NCI-H226 (cell line): ENCODE measurements around the gene NPC1.
"Not testable (repeated sequence)": the region's sequence is repeated elsewhere in the genome, so short reads cannot be mapped to it uniquely, and the experiment has no call there.

Experiments used
- DNase-seq: peaks from one replicate; pipeline ENCODE4 v3.0.0-alpha.2; 2015

NPC1 gene

DNA sequence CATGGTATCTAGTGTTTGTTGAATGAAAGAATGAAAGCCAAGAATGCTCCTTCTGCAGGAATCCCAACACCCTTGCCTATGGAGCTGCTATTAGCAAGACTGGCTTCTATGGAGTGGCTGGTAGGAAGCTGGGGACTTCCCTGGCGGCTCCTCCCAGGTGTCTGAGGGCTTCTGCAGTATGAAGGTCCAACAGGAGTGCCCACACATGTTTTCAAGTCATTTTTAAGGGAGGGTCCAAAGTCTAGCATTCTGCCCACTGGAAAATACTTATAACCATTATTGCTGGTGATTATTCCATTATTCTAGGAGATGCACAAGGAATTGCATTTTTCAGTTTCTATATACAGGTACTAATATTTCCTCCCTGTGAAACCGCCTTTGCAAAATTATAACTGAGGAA lies 21.9 kb upstream of the NPC1 start:
- DNase-seq, result no peak

DNA sequence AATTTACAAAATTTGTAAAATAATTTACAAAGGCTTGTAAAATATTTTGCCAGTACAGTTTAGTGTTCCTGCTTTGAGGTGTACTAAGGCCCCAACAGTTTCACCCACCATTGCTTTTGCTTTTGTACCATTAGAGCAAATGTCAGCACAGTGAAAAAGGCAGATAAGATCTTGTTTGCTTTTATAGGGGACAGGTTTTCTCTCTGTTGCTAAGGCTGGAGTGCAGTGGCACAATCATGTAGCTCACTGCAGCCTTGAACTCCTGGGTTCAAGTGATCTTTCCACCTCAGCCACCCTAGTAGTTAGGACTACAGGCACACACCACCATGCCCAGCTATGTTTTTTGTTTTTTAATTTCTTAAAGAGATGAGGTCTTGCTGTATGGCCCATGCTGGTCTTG lies 19.6 kb upstream of the NPC1 start:
- DNase-seq, result no peak

DNA sequence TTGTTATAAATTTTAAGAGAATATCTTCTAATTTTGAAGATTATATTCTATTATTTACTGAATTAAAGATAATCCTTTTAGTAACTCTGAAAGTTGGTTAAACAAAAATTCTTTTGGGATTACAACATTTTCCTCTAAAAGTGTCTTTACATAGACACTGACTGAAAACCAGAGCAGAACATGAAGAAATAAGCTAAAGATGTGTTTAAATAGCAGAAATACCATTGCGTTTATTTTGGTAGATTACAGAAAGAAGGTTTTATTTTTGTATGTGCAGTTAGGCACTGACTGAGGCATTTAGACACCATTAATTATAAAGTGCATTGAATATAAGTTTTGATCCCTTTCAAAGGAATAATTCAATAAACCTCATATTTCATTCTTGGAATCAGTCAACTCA lies 13.5 kb upstream of the NPC1 start:
- no peak for DNase-seq

DNA sequence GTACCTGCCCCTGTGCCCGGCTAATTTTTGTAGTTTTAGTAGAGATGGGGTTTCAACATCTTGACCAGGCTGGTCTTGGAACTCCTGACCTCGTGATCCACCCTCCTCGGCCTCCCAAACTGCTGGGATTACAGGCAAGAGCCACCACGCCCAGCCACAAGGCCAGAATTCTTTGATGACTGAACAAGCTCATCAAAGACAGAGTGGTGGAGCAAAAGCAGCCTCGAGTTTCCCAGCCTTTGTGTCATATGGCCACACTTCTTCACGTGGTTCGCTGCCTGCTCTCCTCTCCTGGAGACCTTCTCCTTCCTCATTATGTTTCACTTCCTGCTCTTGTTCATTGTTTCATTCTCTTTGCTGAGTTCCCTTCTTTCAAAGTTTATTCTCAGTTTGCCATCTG lies 9.9 kb upstream of the NPC1 start:
- DNase-seq, result no peak

DNA sequence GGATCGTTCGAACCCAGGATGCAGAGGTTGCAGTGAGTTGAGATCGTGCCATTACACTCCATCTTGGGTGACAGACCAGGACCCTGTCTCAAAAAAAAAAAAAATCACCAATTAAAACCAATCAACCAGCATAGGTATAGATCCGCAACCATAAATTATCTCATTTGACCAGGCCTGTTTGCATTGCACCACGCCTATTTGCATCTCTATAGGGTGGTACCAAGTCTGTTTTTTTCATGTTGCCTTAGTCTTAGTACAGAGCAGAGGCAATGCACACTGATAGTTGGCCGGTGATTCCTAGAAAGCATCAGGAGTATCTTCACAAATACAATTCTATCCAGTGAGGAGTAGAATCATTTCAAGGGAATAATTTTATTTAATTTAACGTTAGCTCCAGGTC lies 9.3 kb upstream of the NPC1 start:
- no peak for DNase-seq

DNA sequence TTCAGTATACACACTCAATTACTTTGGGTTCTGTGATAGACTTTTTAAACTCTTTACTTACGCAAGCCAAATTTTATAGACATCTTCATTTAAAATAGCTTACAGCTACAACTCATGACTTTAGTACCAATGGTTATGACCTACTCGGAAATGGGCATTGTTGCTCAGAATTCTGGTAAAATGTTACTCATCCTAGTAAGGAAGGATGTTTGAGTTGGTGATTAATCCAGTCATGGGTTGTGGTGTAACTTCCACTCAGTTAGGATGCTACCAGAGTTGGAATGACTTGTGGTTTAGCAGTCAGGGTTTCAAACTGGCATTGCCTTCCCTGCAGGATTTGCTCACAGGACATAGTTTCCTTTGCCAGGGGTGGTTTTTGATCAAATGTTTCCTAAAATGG lies 7.4 kb upstream of the NPC1 start:
- peak; percentile 78 for DNase-seq

DNA sequence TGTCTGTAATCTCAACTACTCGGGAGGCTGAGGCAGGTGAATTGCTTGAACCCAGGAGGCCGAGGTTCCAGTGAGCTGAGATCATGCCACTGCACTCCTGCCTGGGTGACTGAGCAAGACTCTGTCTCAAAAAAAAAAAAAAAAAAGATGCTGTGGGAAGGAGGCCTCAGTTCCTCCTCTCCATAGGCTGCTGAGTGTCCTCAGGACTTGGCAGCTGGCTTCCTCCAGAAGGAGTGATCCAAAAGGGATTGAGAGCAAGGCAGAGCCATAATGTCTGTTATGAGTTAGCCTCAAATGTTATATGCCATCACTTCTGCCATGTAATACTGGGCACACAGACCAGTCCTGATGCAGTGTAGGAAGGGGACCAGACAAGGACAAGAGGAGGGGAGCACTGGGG lies 6.6 kb upstream of the NPC1 start:
- no peak for DNase-seq

DNA sequence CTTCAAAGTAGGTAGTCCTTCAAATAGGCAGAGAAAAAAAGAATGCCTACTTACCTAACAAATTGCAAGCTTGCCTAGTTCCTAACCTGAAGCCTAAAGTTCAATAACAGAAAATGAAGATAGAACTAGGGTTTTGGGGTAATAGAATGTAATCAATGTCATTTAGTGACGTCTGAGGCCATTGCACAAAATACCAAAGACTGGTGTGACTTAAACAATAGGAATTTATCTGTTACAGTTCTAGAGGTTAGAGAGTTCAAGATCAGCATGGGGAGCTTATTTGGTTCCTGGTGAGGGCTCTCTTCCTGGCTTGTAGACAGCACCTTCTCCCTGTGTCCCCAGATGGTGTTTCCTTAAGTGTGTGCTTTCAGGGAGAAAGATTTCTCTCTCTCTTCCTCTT lies 4.7 kb upstream of the NPC1 start:
- DNase-seq, result no peak

DNA sequence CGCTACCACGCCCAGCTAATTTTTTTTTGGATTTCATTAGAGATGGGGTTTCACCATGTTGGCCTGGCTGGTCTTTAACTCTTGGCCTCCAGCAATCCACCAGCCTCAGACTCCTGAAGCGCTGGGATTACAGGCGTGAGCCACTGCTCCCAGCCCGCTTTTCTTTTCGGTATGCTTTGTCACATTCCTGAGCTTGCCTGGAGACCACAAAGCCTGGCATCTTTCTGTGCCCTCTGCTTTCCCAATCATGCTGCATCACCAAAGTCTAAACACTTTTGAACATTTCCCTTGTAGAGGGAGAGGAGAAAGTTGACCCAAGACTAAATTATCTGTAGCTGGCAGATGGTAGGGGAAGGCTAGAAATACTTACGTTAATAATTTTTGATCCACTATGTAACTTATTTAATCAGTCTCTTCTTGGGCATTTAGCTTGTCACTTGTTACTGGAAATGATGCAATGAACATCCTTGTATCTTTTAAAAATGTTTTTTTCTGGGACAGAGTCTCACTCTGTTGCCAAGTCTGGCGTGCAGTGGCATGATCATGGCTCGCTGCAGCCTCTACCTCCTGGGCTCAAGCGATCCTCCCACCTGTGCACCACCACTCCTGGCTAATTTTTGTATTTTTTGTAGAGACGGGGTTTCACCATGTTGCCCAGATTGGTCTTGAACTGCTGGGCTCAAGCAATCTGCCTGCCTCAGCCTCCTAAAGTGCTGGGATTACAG lies 2.7 kb upstream of the NPC1 start:
- no peak for DNase-seq

DNA sequence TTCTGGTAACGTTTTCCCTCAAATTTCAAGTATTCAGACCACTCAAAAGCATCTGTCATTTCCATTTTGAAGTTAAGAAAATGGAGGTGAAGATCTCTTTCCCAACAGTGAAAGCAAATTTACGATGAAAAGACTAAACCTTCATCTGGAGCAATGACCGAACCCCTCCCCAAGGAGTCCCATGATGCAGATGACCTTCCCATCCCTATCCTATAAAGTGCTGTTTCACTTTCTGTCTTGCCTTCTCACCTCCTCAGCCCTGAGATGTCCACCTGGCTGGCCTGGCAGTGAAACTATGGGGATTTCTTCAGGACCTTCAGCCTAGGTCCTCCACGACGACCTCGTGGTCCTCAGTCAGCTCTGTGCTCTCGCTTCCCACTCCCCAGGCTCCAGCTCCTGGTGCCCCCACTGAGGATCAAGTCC lies 925 bp upstream of the NPC1 start:
- no peak for DNase-seq

DNA sequence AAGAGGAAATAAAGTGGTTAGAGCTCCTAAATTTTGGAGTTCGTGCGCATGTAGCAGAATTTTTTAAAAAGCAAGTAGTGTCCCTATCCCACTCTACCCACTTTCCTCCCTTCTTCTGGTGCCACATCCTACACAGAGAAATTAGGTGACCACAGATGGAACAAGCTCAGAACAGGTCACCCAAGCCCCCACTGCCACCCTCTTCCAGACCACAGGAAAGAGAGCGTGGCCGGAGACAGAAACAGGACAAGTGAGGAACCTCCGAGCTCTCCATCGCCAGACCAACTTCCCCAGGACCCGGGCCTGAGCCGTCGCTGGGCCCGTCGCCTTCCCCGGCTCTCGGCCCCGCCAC lies 433 bp downstream of the NPC1 start:
- no peak for DNase-seq

DNA sequence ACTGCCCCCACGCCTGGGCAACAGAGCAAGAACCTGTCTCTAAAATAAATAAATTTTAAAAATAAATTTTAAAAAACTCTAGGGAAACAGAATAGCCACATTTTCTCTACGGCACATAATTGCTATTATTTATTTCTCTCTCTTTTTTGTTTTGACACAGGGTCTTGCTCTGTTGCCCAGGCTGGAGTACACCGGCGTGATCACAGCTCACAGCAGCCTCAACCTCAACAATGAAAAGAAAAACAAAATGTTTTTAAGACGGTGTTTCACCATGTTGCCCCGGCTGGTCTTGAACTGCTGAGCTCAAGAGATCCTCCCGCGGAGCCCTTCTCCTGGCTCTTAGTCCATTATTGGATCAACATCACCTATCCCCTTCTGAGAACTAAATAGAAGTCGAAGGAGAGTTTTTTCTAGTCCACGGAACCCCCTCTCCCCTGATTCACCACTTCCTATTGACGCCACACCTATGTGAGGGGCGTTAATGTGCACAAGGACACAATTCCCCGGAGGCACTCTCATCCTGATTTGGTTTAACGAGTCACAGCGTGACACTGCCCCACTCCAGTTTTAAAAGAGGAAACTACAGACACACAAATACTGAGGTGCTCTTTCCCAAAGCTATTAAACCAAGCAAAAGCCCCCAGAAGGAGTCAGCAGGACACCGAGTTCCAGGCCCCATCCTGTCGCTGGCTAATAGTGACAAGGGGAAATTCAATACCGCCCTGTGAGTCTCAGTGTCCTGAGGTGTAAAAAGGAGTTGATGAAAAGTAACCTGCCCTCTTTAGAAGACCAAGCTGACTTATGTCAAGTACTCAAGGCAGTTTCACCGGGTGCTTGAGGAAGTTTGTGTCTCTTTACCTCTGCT lies 1.1 kb downstream of the NPC1 start:
- no peak for DNase-seq

DNA sequence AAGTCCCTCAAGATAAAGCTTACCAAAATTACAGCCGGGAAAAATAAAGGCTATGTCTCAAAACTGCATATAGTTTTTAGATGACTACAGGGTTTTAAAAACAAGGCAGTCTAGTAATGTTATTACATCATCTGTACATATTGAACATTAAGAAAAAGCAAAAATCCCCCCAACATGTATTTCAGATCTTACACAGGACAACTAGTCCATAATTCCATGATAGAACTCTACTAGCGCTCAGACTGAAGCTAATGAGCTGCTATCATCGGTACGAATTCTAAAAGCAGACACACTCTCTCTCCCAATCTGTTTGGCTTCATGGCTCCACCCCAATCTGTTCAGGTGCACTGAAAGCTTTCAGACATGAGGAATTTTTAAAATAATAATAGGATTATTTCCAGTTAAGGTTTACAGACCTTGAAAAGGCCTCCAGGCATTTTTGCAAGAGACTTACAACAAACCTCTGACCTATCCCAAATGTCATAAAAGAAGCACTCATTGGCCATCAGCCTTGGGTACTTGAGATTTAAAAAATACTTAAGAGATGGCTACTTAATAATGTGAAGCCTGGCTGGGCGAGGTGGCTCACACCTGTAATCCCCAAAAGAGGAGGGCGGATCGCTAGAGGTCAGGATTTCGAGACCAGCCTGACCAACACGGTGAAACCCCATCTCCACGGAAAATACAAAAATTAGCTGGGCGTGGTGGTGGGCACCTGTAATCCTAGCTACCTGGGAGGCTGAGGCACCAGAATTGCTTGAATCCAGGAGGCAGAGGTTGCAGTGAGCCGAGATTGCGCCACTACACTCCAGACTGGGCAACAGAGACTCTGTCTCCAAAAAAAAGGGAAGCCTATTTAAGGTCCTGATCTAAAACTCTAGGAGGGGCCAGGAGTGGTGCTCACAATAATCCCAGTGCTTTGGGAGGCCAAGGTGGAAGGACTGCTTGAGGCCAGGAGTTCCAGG lies 2.0 kb downstream of the NPC1 start:
- no peak for DNase-seq

DNA sequence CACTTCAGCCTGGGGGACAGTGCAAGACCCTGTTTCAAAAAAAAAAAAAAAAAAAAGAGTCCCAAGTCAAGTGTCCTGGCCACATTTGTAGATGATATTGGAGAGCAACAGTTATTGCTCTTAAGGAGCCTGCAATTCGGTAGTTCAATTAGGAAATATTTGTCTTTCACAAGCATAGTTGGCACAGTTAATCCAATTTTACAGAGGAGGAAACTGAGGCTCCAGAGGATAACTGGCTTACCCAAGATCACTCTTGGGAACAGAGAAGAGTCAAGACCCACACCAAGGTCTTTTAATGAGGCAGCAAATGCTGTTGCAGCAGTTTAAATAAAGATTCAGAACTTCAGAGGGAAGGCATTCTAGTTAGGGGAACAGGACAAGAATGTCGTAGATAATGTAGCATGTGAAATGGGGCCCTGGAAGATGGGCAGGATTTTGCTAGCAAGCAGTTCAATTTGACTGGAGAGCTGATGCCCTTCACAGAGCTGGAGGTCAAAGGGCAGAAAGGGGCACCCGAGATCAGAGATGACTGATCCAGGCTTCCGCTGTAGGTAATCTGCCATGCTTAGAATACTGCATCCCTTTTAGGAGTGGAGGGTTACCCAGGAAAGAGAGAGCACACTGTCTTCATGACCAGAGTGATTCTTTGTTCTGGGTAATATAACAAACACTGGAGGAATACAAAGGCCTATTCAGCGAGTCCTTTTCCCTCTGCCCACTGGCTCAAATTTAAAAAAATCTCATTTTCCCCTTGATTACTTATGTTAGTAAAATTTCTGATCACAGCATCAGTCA lies 3.0 kb downstream of the NPC1 start:
- no peak for DNase-seq

DNA sequence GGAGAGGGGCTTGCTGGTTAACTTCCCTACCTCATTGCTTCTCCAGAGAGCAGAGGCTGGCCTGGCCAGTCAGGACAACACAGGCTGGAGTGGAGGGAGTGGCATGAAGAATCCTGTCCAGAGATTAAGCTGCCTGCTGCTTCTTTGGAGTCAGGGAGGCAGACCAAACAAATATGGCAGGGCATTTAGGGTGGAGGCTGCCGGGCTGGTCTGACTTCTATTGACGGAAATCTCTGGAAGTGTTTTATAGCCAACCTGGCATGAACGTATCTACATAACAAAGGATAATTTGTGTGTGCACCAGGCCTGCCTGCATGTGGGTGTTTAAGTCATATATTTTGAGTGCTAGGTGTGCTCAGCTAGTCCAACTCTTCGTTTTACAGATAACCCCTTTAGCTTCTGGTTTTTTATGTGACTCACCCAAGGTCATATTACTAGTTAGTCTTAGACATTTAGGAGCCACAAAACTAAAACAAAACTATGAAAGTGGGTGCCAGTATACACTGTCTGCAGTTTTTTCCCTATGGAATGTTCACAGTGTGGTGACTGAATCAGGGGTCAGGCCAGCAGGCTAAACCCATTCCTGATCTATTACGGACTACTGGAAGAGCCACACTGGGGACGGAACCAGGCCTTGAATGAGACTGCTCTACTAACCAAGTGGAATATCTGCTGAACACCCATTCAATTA lies 5.5 kb downstream of the NPC1 start:
- DNase-seq, result peak; percentile 28

DNA sequence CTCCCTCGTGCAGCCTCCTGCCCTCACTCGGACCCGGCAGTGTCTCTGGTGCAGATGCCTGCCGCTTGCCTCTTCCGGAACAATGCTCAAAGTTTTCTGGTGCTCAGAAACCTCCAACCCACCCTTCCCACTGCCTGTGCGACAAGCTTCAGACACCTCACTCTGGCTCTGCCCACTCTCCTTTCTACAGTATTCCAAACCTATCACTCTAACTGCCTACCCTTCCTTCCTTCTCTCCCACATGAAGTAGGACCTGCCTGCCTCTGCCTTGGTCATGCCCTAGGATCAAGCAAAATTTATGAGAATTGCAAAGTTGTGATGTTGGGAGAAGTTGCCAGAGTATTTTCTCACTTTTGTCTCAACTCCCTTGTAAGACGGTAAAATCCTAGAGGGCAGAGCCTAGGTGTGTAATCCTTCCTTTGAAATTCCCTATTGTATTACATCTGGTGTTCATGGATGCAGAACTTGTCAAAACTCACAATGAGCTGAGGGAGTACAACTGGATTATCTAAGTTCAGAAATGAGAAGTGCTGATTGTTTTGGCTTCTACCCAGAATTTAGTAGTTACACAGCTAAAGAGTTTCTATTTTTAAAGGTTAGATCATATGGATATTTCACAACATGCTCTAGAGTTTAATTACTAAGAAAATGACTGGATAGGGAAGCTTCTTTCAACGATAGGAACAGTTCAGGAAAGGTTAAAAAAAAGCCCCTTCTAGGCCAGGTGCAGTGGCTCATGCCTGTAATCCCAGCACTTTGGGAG lies 7.2 kb downstream of the NPC1 start:
- DNase-seq, result no peak

DNA sequence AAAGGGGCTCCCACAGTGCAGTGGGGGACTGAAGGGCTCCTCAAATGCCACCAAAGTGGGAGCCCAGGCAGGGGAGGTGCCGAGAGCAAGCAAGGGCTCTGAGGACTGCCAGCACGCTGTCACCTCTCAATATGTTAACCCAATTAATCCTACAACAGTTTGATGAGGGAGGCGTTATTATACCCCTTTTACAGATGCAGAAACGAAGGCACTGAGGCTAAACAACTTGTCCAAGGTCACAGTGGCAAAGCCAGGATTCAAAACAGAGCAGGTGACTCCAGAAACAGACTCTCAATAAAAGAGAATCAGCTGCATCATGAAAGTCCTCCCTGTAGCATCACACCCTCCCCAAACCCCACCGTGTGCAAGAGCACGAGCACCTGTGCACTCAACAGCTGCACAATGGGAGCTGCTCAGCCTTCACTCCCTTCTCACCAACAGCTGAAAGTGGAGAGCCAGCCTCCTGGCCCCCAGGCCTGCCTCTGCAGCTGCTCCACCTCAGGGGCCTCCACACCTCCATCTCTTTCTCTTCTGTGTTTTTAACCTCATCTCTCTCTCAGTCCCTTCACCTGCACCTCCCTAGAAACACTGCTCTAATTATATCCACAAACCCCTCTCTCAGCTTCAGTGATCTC lies 8.1 kb downstream of the NPC1 start:
- no peak for DNase-seq

DNA sequence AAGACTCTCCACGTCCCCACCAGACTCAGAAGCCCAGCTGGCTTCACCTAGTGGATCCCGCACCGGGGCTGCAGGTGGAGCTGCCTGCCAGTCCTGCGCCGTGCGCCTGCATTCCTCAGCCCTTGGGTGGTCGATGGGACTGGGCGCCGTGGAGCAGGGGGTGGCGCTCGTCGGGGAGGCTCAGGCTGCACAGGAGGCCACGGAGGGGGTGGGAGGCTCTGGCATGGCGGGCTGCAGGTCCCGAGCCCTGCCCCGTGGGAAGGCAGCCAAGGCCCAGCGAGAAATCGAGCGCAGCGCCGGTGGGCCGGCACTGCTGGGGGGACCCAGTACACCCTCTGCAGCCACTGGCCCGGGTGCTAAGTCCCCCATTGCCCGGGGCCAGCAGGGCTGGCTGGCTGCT lies 8.8 kb downstream of the NPC1 start:
- DNase-seq, result not testable (repeated sequence)

DNA sequence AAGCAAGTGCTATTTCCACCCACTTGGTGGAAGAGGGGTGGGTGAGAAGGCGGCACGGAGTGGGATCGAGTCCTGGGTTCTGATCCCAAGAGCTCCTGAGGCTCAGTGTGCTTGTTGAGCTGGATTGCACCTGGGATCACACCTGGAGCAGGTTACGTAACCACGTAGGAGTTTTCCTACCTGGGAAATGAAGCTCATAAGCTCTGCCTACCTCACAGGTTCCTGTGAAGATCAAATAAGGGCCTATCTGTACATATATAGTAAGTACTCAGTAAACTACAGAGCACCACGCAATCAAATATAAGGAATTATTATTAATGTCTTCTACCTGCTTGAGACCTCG lies 11.0 kb downstream of the NPC1 start:
- DNase-seq, result no peak

DNA sequence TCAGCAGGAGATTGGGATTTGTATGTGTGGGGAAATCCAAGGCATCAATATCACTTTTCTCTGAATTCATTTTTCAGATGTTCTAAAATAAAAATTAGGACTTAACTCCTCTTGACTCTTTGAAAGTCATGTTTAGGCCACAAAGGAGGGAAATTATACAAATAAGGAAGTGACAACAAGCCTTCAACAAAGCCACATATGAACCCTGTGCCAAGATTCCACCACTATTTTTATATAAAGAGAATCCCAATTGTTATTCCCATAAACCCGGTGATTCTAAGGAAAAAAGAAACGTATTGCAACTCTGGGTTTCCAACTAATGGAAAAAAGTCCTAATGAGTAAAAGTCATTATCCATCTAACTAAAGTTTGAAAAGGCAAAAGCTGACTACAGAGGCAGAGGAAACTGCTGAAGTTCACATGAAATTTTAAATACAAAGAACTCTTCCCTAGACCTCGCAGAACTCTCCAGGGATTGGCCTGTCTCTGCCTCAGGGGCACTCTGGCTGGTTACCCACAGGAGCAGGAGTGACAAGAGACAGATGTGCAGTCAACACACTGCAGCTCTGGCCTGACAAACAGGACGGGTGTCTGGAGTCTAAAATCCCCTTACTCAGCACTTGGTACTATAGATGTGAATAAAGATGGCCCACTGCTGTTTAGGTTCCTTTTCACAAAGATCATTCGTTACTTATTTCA lies 11.5 kb downstream of the NPC1 start:
- no peak for DNase-seq
